ELR (cell line): ENCODE data around the gene NPFFR1.

Experiments
- DNase-seq: peaks from one replicate; pipeline ENCODE4 v3.0.0-alpha.2; 2015; ENCODE audit warnings: low read depth

The NPFFR1 gene

DNA sequence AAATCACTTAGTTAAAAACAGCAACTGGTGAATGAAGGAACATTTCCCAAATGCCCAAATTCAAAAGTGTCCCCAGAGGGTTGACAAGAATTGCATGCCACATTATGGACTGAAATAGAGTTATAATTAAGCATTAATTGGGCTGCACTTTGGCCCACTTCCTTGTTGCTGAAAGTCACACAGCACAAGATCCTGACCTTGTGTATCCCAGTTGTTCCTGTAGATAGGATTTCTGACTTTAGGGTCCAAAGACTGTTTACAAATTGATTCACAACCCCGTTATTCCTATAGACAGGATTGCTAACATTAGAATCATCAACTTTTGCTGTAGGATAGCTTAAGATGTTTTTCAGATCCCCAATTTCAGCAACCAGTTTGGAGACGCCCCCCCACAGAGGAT is 31.5 kb upstream of the NPFFR1 start:
- no peak for DNase-seq

GRCh38 chr10:70312972-70313371 is 29.2 kb upstream of the NPFFR1 start:
- no peak for DNase-seq

- no peak for DNase-seq
These were observed 28.4 kb upstream of the NPFFR1 start for GRCh38 chr10:70312249-70312648.

- no peak for DNase-seq
These were observed 27.9 kb upstream of the NPFFR1 start for GRCh38 chr10:70311698-70312097.

DNA sequence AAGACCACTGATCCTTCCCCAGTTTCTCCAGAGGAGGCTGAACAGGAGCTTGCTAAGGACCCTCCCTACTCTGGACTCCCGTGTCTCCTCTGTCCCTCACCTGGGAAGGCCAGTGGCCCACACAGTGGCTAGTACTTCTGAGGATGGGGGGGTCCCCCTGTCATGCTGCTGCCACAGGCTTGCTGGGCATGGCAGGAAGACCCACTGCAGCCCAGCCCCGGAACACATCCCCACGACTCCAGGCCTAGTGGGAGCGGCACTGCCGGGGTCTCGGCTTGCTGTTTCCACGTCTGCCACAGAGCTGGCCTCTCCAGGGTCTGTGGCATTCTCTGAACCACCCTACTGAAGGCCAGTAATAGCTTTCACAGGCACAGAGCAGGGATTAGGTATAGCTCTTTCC is 25.9 kb upstream of the NPFFR1 start:
- no peak for DNase-seq

DNA sequence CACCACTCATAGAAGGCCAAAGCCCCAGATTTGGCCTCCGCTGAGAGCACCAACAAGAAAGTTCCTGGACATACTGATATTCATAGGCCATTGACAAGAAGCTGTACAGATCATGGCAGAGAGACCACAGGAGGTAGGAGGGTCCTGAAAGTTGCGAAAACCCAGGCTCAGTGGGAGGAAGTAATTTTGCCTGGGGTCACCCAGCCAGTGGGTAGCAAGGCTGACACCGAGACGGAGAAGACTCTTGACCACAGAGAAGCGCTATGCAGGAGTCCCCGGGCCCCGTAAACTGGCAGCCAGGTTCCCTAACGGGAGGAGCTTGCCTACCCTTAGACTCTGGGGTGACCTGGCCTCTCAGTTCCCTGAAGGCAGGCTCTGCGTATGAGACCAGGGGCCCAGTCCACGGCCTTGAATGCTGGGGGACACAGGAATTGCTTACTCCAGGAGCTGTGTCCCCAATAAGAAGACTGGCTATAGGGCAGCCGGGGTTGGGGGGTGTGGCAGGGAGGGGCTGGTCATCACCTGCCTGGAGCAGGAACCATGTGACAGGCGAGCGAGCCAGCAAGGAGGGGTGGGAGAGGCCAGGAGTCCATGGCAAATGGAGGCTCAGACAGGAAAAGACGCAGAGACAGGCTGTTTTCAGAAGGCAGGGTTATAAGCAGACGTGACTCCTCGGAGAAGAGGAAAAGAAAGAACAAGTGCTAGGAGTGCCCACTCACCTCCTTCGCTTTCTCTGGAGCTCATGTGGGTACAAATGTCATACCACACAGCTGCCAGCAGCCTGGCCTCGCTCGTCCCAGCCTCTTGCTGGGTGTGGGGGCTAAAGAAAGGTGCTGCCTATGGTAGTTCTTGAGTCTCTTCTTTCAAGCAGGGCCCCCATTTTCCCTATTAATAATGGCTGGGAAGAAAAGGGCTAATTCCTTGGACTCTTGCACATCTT is 24.6 kb upstream of the NPFFR1 start:
- no peak for DNase-seq

GRCh38 chr10:70306886-70307520 is 23.2 kb upstream of the NPFFR1 start:
- no peak for DNase-seq

DNA sequence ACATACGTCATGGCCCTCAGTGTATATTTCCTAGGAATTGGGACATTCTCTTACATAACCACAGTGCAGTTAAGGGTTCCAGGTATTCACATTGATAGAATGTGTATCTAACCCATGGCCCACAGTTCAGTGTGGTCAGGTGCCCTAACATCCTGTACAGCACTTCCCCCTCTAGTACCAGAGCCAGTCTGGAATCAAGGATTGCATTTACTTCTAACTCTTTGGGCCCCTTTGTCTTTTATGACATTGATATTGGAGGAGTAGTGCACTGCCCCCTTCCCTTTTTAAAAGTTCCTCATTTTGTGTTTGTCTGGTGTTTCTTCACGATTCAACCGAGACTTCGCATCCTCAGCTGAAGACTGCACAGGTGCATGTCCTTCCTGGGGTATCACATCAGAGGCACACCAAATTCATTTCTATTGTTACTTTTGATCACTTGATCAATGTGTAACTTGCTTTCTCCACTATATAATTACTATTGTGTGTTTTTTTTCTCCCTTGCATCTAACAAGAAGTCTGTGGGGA is 22.4 kb upstream of the NPFFR1 start:
- DNase-seq = no peak

DNA sequence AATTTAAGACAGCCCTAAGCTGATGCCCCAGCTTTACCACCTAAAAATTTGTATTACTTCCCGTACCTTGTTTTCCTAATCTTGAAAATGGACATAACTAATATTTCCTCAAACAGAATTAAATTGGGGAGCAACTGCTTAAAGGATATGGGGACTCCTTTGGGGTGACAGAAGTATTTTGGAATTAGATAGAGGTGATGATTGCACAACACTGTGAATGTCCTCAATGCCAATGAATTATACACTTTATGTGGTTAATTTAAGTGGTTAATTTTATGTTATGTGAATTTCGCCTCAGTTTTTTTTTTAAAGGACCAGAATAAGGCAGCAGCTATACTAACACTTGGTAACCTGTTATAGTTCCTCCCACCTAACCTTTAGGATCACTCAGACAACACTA is 19.9 kb upstream of the NPFFR1 start:
- DNase-seq = no peak

GRCh38 chr10:70302292-70302691 is 18.5 kb upstream of the NPFFR1 start:
- DNase-seq = no peak

DNA sequence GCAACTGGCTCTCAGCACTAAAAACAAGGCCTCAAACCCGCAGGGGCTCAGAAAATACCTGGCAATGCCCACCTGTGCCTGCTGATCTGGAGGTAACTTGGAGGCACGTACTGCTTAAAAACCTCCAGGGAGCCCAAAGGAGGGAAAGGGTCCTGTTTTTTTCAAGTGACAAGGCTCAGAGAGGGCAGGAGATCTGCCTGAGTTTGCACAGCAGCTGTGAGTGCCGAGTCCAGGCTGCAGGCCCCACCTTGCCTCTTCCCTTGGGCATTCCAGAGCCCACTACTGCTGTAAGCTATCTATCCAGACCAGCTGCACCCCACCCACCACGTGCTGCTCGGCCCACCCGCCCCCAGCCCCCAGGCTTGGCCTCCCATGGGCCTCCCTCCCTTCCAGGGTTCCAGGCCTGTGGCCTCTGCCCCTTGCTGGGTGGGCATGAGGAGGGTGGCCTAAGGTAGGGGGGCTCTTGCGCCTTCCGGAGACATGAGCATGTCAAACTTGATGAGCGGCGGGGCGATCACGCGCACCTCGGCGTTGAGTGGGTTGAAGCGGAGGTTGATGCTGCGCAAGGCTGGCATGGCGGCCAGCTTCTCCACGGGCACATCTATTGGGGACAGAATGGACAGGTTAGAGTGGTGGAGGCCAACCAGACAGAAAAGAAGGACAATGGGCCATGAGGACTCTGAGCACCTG is 17.2 kb upstream of the NPFFR1 start:
- no peak for DNase-seq

DNA sequence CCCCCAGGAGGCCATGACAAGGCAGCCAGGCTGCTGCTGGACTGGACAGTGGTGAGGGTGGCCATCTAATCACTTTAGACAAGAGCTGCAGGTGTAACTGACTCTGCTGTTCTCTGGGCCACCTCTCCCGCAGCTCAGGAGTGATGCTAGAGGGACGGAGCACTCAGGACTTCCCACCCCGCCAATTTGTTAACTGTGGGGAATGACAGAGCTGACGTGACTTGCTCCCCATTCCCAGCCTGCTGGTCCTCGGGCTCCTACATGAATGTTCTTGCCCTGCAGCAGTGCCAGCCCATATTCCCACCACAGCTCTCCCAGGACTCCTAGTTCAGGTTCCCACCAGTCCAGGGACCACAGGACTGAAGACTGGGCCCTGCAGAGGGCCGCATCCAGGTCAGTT is 16.7 kb upstream of the NPFFR1 start:
- no peak for DNase-seq

- DNase-seq = no peak
These were observed 16.1 kb upstream of the NPFFR1 start for GRCh38 chr10:70299876-70300275.

DNA sequence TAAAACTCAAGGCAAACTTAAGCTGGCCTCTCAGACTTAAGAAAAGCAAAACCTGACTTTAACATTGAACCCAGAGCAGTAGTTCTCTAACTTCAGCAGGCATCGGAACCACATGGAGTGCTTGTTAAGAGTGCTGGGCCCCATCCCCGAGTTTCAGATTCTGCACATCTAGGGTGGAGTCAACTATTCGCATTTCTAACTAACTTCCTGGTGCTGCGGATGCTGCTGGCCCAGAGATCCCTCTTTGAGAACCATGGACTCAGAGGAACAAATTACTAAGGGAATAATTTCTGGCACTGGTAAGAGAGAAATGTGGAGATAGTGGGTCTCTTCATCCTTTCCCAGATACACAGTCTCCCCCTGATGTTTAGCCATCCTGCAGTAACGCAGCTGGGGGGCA is 14.6 kb upstream of the NPFFR1 start:
- no peak for DNase-seq

DNA sequence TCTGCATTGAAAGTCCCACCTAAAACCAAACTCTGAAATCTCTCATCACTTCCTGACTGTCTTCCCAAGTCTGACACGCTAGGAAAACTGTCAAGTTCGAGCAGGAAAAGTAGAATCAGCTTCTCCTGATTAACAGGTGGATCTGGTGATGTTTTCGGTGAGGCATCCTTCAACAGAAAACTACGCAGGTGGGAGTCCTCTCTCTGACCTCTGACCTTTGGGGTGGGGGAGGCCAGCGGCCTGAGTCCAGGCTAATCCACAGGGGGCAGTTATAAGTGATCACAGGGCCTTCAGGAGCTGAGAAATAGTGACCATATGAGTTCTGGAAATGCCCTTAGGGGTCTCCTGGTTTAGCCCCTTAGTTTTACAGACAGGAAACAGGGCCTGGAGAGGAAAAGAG is 13.4 kb upstream of the NPFFR1 start:
- no peak for DNase-seq

- DNase-seq = peak; percentile 91
These were observed 12.6 kb upstream of the NPFFR1 start for GRCh38 chr10:70296406-70296899.

DNA sequence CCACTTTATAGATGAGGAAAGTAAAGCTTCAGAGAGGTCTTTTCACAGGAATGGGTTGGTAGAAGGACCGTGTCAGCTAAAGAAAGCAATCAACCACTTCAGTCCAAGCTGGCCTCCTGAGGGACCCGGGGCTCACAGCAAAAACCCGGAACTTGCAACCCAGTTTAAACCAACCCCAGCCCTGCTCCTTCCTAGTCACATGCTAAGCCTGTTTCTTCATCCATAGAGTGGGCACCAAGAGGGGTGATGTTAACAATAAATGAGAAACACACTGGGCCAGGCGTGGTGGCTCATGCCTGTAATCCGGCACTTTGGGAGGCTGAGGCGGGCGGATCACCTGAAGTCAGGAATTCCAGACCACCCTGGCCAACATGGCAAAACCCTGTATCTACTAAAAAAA is 12.1 kb upstream of the NPFFR1 start:
- DNase-seq = no peak

- DNase-seq = no peak
These were observed 11.5 kb upstream of the NPFFR1 start for GRCh38 chr10:70295321-70295720.

DNA sequence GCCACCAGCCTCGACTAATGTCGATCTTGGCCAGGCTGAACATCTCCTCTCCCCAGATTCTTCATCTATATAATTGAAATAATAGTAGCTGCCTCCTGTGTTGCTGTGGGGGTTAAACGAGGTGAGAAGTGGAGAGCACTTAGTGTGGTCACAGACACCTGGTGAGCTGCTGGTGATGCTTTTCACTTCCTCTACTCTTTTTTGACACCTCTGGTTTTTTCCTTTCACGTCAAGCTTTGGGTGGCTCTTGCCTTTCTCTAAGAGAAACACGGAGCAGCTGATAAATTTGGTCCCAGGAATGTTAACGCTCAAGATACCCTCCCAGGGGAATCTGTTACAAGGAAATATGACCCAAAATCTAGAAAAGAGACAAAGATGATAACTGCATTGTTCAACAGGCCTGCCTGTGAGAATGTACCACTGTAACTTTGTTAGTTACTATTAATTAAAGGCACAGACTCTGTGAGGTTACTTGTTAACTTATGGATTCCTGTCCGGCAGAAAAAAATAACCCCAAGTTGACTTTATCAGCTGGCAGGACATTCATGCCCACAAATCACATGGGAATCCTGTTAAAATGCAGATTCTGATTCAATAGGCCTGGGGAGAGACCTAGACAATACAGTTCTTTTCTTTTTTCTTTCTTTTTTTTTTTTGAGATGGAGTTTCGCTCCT is 9.5 kb upstream of the NPFFR1 start:
- DNase-seq = no peak

DNA sequence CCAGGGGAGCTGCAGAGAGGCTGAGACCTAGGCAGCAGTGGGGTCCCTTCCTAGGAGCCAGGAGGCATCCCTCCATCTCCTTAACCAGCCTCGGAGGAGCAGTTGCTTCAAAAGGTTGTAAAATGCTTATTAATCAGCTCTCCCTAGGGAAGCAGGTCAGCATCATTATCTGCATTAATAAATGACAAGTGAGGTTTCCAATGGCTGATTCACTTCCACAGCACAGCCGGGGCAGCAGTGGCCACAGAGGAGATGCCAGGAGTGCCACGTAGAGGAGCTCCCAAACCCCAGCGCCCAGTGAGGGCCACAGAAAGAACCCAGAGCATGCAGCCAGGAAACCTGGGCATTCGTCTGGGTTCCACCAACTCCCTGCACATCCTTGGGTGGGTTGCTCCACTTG is 8.2 kb upstream of the NPFFR1 start:
- DNase-seq = no peak

GRCh38 chr10:70289739-70290138 is 5.9 kb upstream of the NPFFR1 start:
- DNase-seq = no peak

DNA sequence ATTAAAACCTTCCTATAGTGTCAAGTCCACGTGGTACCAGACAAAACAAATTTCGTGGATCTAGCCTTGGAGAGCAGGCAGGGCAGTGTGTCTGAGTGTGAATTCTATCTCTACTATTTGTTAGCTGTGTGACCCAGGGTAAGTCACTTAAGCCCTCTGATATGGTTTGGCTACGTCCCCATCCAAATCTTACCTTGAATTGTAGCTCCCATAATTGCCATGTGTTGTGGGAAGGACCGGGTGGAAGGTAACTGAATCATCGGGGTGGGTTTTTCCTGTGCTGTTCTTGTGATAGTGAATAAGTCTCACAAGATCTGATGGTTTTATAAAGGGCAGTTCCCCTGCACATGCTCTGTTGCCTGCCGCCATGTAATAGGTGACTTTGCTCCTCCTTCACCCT is 2.8 kb upstream of the NPFFR1 start:
- DNase-seq = no peak
